GM21737 (cell line): ENCODE results near the gene ZNF384.
A peak's percentile ranks its signal among the peaks of the same experiment; 100 is the strongest.
"Not testable (repeated sequence)": the region's sequence is repeated elsewhere in the genome, so short reads cannot be mapped to it uniquely, and the experiment has no call there.

Source experiments
- ATAC-seq: cut with Tn5 transposase; IDR thresholded peaks from one replicate; pipeline ENCODE4 v1.9.1; 2021; ENCODE audit warnings: mild to moderate bottlenecking, moderate library complexity; ENCODE audit not compliant: unreplicated experiment

Gene ZNF384

DNA sequence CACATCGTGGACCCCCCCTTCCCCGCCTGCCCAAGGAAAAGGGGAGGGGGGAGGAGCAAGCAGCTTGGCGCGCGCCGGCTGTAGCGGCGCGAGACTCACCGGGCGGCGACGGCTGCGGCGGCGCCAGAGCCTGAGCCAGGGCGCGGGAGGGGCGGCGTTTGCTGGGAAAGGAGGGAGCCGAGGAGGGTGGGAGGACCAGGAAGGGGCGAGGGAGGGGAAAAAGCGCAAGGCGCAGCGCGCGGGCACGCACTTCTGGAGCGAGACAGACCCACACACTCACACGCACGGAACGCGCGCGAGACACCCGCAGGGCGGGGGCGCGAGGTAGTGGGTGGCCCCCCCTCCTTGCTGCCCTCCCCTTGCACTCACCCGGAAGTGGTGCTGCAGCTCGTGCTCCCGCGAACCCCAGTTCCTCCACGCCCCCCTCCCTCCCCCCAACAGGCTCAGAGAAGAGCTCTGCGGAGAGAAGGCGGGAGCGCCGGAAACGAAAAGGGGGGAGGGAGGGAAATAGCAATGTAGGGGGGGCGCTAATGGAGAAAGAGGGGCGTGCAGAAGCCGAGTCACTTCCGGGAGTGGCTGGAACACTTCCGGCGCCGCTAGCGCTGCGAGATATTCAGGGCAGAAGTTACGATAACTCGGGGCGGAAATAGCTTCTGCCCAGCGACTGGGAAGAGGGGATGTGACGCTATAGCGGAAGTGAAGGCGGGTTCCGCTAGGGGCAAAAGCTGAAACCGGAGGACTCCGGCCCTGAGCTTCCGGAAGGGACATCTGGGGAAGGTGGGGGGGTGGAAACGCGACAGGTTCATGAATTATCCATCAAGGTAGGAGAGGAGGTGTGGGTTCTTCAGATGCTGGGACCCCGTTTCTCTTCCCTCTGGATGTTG lies at the start of gene ZNF384:
TSS of gene ZNF384 (minus strand) at position 377 of the 884 bp plus-strand sequence. CDS start 9,855 bp downstream, outside the sequence.
- ATAC-seq = peak; percentile 77

DNA sequence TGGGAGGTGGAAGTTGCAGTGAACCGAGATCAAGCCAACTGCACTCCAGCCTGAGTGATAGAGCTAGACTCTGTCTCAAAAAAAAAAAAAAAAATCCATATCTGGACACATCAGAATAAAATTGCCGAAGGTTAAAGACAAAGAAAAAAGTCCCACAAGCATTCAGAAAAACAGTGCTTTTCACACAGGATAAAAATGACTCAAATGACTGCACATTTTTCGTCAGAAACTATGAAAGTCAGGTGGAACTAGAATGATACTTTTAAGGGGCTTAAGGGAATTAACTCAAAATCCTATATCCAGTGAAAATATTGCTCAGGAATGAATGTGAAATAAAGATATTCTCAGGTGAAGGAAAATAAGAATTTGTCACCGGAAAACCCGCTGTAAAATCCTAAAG lies 47.6 kb upstream of the ZNF384 start:
- no peak for ATAC-seq

DNA sequence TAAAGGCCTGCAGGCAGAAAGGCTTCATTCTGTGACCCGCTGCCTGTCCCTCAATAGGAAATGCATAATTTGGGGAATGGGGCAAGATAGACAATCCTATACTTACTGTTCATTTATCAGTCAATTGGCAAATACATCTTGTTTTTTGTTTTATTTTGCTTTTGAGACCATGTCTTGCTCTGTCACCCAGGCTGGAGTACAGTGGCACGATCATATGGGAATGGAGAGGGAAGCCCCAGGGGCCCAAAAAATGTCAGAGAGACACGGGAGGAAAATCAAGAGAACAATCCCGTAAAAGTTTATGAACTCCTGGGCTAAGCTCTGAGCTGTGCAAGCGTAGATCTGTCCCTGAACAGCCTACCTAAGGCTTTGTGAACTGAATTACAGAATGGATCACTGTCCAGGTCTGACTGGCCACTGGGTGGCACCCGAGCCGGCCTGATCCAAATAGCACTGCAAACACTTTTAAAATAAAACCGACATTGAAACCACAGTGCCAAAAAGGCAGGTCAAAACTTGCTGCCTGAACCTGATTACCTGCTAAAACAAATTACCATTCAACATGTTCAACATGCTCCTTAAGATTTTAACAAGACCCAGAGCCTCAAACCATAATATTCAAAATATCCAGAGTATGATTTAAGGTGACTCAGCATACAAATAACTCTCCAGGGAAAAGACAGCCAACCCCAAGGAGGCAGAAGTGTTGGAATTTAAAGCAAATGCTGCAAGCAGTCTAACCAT lies 46.4 kb upstream of the ZNF384 start:
- ATAC-seq = no peak

DNA sequence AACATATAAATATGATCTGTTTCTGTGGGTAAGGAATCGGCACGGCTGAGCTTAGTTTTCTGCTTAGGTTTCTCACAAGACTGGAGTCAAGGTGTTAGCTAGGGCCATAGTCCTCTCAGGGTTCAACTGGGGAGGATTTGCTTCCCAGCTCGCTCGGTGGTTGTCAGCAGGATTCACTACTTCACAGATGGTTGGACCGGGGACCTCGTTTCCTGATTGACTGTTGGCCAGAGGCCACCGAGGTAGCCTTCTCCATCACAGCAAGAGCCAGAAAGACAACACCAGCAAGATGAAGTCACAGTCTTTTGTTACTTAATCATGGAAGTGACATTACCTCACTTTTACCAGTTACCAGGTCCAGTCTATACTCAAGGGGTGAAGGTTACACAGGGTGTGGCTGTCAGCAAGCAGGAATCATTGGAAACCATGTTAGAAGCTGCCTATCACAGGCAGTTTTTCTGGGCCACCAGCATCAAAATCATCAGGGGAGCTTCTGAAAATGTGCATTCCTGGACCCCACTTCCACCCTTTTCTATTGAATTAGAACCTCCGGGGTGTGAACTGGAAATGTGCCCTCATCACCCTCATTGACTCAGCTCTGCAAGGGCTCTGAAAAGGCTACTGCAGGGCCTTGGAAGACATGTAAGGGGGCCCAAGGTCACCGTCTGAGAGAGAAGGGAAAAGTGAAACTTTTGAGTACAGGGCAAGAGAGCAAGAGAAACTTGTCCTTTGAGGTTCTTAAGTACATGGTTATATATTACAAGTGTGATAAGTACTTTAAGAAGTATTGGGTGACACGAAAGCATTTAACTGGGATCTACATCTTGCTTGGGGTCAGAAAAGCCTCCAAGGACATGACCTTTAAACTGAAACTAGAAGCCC lies 45.6 kb upstream of the ZNF384 start:
- ATAC-seq = no peak

DNA sequence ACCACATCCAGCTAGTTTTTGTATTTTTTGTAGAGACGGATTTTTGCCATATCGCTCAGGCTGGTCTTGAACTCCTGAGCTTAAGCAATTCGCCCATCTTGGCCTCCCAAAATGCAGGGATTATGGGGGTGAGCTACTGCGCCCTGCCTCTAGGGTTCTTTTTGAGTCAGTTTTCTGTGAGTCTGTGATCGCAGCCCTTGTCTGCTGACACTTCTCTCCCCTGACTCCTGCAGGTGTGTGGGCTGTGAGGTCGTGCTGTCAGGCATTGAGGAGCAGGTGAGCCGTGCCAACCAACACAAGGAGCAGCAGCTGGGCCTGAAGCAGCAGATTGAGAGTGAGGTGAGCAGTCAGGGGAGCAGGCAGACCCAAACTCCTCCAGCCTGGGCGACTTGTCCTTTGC lies 41.0 kb upstream of the ZNF384 start:
- no peak for ATAC-seq

DNA sequence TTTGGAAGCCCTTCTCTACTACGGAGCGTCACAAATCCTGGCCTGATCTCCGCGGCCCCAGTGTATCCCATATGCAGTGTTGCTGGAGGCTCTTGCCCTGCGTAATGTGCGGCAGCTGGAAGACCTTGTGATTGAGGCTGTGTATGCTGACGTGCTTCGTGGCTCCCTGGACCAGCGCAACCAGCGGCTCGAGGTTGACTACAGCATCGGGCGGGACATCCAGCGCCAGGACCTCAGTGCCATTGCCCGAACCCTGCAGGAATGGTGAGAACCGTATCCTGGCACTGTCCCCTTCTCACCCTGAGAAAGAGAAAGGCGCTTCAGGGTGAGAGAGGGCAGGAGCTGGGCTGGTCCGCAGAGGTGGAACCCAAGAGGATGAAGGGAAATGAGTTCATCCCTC lies 40.0 kb upstream of the ZNF384 start:
- no peak for ATAC-seq

DNA sequence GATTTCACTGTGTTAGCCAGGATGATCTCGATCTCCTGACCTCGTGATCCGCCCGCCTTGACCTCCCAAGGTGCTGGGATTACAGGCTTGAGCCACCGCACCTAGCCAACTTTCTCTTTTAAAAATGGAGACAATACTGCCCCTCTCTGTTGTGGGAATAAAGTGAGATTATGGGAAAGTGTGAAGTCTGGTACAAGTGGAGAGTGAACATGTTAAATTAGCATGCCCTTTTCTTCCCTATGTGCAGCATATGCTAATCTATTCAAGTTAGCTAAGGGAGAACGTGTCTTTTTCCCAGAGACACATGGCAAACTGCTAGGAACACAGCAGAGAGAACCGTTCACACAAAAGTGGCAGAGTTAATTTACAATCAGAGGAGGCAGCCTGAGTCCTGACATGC lies 36.2 kb upstream of the ZNF384 start:
- no peak for ATAC-seq

DNA sequence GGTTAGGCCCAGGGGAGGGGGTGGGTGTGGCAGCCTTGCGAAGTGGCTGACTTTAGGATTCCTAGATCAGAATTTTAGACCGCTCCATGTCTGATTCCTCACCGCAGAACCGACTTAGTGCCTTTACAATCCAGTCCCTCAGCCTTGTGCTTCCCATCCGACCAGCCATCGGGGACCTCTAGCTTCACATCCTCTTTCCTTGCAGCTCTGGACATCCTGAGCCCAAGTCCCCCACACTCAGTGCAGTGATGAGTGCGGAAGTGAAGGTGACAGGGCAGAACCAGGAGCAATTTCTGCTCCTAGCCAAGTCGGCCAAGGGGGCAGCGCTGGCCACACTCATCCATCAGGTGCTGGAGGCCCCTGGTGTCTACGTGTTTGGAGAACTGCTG lies 35.2 kb upstream of the ZNF384 start:
- peak; percentile 28 for ATAC-seq

DNA sequence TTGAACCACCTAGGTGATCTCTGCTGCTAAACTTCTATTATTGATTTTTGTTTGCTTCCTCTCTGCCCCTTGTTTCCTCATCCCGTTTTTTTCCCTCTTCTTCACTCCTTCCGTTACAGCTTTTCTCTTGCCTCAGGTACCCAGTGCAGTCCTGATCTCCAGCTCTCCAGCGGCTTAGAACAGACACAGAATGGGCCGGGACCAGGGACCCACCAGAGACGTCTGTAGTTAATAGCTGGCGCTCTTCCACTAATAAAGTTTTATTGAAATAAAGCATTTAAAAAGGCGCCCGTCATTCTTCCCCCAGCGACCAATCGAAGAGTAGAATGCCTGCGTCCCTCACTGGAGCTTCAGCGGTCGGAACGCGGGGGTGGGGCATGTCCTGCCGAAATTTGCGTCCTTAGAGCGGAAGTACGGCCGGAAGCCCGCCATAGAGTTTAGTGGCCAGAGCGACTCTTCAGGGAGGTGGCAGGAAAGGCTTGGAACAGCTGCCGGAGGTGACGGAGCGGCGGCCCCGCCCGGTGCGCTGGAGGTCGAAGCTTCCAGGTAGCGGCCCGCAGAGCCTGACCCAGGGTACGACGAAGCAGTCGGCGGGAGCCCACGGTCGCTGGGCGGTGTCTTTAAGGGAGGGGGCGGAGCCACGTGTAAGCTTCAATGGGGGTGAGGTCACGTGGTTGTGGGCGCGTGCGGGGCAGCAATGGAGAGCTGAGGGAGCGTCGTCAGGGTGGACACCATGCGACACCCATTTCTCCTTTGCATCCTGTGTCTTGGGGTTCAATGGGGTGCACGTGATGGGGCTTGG lies 34.6 kb upstream of the ZNF384 start, which contains the start of gene COPS7A:
TSS of gene COPS7A (plus strand) at position 440 of the 802 bp plus-strand sequence. CDS start 611 bp downstream, outside the sequence.
- peak; percentile 94 for ATAC-seq

DNA sequence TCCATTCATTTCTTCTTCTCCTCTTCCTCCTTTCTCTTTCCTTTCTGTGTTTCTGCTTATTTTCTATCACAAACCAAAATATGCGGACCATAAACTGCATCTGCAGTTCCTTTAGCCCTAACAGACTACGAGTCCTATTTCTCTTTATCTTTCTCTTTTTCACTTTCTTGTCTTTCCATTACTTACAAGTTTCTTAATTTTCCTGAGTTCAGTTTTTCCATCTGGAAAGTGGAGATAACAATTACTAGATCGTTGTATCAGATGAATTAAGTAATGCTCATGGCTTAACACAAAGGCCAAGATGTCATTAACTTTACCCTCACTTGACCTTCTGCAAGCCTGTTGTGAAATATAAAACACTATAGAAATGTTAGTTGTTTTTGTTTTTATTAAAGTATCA lies 33.7 kb upstream of the ZNF384 start:
- ATAC-seq = no peak

DNA sequence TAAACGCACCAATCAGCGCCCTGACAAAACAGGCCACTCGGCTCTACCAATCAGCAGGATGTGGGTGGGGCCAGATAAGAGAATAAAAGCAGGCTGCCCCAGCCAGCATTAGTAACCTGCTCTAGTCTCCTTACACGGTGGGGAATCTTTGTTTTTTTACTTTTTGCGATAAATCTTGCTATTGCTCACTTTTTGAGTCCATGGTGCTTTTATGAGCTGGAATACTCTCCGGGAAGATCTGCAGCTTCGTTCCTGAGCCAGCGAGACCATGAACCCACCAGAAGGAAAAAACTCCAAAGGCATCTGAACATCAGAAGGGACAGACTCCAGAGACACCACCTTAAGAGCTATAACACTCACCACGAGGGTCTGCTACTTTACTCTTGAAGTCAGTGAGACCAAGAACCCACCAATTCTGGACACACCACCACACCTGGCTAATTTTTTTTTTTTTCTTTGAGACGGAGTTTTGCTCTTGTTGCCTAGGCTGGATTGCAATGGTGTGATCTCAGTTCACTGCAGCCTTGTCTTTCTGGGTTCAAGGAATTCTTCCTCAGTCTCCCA lies 27.8 kb upstream of the ZNF384 start:
- no peak for ATAC-seq

DNA sequence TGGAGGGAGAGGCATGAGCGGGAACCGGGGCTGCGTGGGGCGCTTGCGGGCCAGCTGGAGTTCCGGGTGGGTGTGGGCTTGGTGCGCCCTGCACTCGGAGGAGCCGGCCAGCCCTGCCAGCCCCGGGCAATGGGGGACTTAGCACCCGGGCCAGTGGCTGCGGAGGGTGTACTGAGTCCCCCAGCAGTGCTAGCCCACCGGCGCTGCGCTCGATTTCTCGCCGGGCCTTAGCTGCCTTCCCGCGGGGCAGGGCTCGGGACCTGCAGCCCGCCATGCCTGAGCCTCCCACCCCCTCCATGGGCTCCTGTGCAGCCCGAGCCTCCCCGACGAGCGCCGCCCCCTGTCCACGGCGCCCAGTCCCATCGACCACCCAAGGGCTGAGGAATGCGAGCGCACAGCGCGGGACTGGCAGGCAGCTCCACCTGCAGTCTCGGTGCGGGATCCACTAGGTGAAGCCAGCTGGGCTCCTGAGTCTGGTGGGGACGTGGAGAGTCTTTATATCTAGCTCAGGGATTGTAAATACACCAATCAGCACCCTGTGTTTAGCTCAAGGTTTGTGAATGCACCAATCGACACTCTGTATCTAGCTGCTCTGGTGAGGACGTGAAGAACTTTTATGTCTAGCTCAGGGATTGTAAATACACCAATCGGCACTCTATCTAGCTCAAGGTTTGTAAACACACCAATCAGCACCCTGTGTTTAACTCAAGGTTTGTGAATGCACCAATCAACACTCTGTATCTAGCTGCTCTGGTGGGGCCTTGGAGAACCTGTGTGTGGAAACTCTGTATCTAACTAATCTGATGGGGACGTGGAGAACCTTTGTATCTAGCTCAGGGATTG lies 27.1 kb upstream of the ZNF384 start:
- ATAC-seq = not testable (repeated sequence)

DNA sequence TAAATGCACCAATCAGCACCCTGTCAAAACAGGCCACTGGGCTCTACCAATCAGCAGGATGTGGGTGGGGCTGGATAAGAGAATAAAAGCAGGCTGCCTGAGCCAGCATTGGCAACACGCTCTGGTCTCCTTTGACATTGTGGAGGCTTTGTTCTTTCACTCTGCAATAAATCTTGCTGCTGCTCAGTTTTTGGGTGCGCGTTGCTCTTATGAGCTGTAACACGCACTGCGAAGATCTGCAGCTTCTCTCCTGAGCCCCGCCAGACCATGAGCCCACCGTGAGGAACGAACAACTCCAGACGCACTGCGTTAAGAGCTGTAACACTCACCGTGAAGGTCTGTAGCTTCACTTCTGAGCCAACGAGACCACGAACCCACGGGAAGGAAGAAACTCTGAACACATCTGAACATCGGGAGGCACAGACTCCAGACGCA lies 19.8 kb upstream of the ZNF384 start:
- ATAC-seq = no peak

DNA sequence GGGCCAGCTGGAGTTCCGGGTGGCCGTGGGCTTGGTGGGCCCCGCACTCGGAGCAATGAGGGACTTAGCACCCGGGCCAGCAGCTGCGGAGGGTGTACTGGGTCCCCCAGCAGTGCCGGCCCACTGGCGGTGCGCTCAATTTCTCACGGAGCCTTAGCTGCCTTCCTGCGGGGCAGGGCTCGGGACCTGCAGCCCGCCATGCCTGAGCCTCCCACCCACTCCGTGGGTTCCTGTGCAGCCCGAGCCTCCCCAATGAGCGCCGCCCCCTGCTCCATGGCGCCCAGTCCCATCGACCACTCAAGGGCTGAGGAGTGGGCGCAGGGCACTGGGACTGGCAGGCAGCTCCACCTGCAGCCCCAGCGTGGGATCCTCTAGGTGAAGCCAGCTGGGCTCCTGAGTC lies 19.2 kb upstream of the ZNF384 start:
- ATAC-seq = not testable (repeated sequence)

DNA sequence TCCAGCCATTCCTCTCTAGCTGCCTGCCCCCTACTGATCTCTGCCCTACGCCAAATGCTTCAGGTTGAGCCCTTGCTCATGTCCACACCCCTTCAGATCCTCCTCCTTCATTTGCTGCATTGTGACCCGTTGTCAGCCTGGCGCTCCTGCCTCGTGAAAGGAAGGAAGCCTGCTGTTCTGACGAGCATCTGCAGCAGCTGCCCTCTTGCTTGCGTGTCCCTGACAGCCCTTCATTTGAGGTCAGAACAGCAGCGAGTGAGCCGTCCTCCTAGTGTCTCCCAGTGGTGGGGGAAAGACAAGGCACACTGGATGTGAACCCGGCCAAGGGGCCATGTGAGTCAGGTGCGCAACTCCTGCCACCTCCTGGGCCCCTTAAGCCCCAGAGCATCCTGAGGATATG lies 14.5 kb upstream of the ZNF384 start:
- no peak for ATAC-seq

DNA sequence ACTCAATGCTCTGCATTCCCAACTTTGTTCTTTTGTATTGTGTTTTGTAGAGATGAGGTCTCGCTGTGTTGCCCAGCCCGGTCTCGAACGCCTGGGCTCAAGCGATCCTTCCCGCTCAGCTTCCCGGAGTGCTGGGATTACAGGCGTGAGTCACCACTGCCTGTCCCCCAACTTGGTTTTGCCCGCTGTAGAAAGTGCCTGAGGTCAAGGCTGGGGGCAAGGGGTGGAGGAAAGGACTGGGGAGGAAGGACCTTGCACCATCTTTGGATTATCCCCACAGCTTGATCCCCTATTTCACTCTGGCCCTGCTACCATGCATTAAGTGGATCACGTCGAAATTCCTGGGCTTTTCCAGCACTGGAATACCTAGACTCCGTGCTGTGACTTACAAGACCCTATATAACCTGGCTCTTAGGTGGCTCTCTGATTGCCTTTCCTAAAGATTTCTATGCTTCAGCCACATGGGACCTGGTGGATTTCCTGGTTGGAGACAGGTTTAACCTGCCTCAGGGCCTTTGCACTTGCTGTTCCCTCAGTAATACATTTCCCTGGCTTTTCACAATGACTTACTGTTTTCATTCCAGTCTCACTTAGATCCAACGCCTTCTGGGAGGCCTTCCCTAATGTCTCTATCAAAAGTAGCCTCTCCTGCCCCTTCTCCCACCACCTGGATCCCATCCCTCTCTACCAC lies 12.0 kb upstream of the ZNF384 start:
- ATAC-seq = no peak

DNA sequence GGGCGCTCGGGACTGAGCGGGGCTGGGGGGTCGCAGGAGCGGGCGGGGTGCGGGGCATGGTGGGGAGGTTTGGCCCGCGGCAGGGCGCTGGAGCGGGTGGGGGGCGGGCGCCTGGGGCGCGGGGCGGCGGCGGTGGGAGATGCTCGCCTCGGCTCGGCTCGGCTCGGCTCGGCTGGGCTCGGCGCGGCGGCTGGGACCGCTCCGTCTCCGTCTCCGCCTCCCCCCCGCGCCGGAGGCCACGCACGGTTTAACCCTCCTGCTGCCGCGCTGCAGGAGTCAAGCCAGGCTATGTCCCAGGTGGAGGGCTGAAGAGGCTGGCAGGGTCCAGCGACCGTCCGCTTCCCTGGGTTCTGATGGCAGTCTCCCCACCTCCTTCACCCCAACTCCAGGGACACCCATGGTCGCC lies 11.5 kb upstream of the ZNF384 start, which contains the start of gene PIANP:
TSS of gene PIANP (minus strand) at position 170 of the 406 bp plus-strand sequence. CDS start 2,754 bp downstream, outside the sequence.
- ATAC-seq = no peak

DNA sequence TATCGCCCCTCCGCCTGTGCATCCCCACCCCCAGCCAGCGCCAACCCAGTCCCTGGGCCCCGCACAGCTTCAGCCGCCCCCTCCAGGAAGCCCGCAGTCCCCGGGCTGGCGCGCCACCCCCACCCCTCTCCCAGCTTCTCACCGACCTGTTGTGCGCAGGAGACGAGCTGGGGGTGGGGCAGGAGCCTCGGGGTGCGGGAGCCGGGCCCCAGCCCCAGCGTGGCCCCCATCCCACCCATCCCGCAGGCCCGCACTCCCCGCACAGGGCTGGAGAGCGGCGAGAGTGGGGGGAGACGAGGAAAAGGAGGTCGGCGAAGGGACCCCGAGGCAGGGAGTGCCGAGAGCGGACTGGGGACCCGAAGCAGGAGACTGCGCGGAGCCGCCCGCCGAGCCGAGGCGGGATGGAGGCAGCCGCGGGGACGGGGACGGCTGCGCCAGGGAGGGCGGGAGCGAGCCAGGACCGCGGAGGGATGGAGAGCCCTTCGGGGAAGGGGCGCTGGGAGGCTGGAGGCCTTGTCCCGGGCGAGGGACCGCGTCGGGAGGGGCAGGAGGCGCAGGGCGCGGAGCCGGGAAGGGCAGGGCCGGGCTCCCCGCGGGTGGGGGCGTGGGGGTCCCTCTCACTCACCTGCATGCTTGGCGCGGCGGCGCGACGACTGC lies 10.9 kb upstream of the ZNF384 start:
- no peak for ATAC-seq
